K562 (cell line): ENCODE data around the gene RGS19. TPM values are rescaled to one million over a fixed set of nuclear protein-coding genes. Genes with fewer than 3 reads are reported as not detected.

Experiments used
- CBX1 ChIP-seq: sonication (generic); IDR thresholded peaks from 2 replicates; pipeline ENCODE4 v1.6.1; 2016; ENCODE audit warnings: antibody characterized with exemption, low read depth, mild to moderate bottlenecking
- CREB5 ChIP-seq: fragments of 250-450 bp; sonication (Bioruptor Pico); IDR thresholded peaks from 2 replicates; pipeline ENCODE4 v1.5.0; 2020; ENCODE audit warnings: mild to moderate bottlenecking
- CTCFL ChIP-seq: IDR thresholded peaks from 2 replicates; pipeline ENCODE4 v1.6.1; 2011; ENCODE audit warnings: borderline replicate concordance, low read depth, mild to moderate bottlenecking, moderate library complexity, low read length; ENCODE audit not compliant: insufficient read depth, poor library complexity, severe bottlenecking
- DMBX1 ChIP-seq: fragments of 250-450 bp; sonication (Bioruptor Pico); IDR thresholded peaks from 2 replicates; pipeline ENCODE4 v1.8.0; 2022; ENCODE audit warnings: inconsistent platforms, mild to moderate bottlenecking, moderate library complexity, borderline replicate concordance
- E2F8 ChIP-seq: fragments of 450-650 bp; IDR thresholded peaks from 2 replicates; pipeline ENCODE4 v1.7.1; 2018; ENCODE audit warnings: mild to moderate bottlenecking, low read depth; ENCODE audit not compliant: partially characterized antibody
- KDM1A ChIP-seq, 2 experiments: fragments of 450-650 bp; IDR thresholded peaks; 2 replicates each; pipeline ENCODE4 v1.6.1; 2016; ENCODE audit warnings: mild to moderate bottlenecking in 2 of 2
- L3MBTL2 ChIP-seq: fragments of 450-650 bp; IDR thresholded peaks from 2 replicates; pipeline ENCODE4 v1.6.1; 2016; ENCODE audit warnings: mild to moderate bottlenecking, moderate library complexity
- NONO ChIP-seq, 2 experiments: fragments of 200-400 bp in 1 of 2; fragments of 450-650 bp in 1 of 2; formaldehyde crosslinking in 1 of 2; IDR thresholded peaks; 2 replicates each; pipeline ENCODE4 v1.6.1; 2017; ENCODE audit warnings: low read depth in 2 of 2, mild to moderate bottlenecking in 2 of 2, moderate library complexity in 2 of 2, low read length in 1 of 2
- PHF8 ChIP-seq: fragments of 200-600 bp; sonication (generic); IDR thresholded peaks from 2 replicates; pipeline ENCODE4 v1.6.1; 2012; ENCODE audit warnings: mixed run types, mild to moderate bottlenecking, inconsistent platforms, low read length, moderate library complexity, borderline replicate concordance
- POLR2G ChIP-seq: fragments of 200-400 bp; formaldehyde crosslinking; IDR thresholded peaks from 2 replicates; pipeline ENCODE4 v1.6.1; 2017; ENCODE audit warnings: low read depth, mild to moderate bottlenecking, antibody characterized with exemption, low read length, moderate library complexity
- RBFOX2 ChIP-seq: fragments of 200-400 bp; formaldehyde crosslinking; IDR thresholded peaks from 2 replicates; pipeline ENCODE4 v1.6.1; 2017; ENCODE audit warnings: low read depth, mild to moderate bottlenecking, low read length, moderate library complexity
- STAT6 ChIP-seq: sonication (generic); formaldehyde crosslinking; IDR thresholded peaks from 2 replicates; pipeline ENCODE4 v1.8.1; 2023; ENCODE audit warnings: mild to moderate bottlenecking, missing genetic modification reagents
- TAF7 ChIP-seq: fragments of 450-650 bp; IDR thresholded peaks from 2 replicates; pipeline ENCODE4 v1.6.1; 2016; ENCODE audit warnings: missing genetic modification characterization, missing compliant biosample characterization
- USF1 ChIP-seq: sonication (generic); formaldehyde crosslinking; IDR thresholded peaks from 2 replicates; pipeline ENCODE4 v1.9.0; 2022; ENCODE audit warnings: mild to moderate bottlenecking, missing genetic modification reagents
- ZBTB7A ChIP-seq: IDR thresholded peaks from 2 replicates; pipeline ENCODE4 v1.6.1; 2011; ENCODE audit warnings: low read depth, mild to moderate bottlenecking, low read length, moderate library complexity, borderline replicate concordance; ENCODE audit not compliant: control insufficient read depth
- ZNF197 ChIP-seq: fragments of 200-800 bp; sonication (Bioruptor generic); IDR thresholded peaks from 2 replicates; pipeline ENCODE4 v1.6.1; 2016; ENCODE audit warnings: low read depth, missing genetic modification characterization, missing compliant biosample characterization
- polyA plus RNA-seq, 8 experiments: library from polyadenylated mRNA; depleted of rRNA in 4 of 8; stranded (reverse) in 5 of 8; unstranded in 3 of 8; fragments of >200 nt; fragmentation: Nextera tagmentation in 2 of 8; fragmentation: Illumina TruSeq in 1 of 8; extraction: Ambion mirVana in 2 of 8; extraction: Trizol in 1 of 8; gene quantifications; 2 replicates each; pipeline versions ENCODE4 v1.2.1 to v1.2.3, GENCODE V29; 2011 to 2014; ENCODE audit warnings: inconsistent platforms in 1 of 8, missing spikeins in 1 of 8
- total RNA-seq, 7 experiments: library from RNA; depleted of rRNA in 6 of 7; stranded (reverse); fragments of >200 nt in 6 of 7; fragmentation: Illumina TruSeq in 2 of 7; extraction: Trizol in 2 of 7; gene quantifications; 2 replicates each; pipeline versions ENCODE4 v1.2.1 to v1.2.3, GENCODE V29; 2011 to 2021; ENCODE audit warnings: low replicate concordance in 1 of 7

RGS19 gene
- total and polyA plus RNA-seq, 9 of the 15 experiments (the other 6 are each of a cell fraction or from before 2014, with no cell fraction given): 0.41 to 23.7 (median 14.6) TPM

GRCh38 chr20:64079273-64080012 lies at the start of gene RGS19 (continued):
- TF ChIP-seq STAT6 (CRISPR knock-in tag) (no peak), CTCFL (no peak), CBX1 (0 out of 2 replicates have a peak, but pooled peaks have one; percentile 57), PHF8 (peak; percentile 66; the same call in 1 of the 2 replicates), DMBX1 (peak; percentile 34; the same call in 1 of the 2 replicates), USF1 (no peak), ZBTB7A (peak; percentile 55; the same call in 1 of the 2 replicates), RBFOX2 (peak; percentile 66), L3MBTL2 (peak; percentile 84), NONO (IDR thresholded peaks at IDR 0.05; ENCODE audit: low read depth in 2 of 2, low read length in 1 of 2) (peak in 1 of 2 experiments; percentile 59; a peak in 1 of 4 replicates), KDM1A (IDR thresholded peaks at IDR 0.05) (peak; percentile 67 to 80), E2F8 (no peak), POLR2G (peak; percentile 79), TAF7 (tag) (no peak), CREB5 (CRISPR knock-in tag) (no peak), ZNF197 (CRISPR knock-in tag) (no peak; the same call in 1 of the 2 replicates)
